Adrenal gland (tissue), 5 donors: ENCODE results near the gene LRRC8B.

Experiments
- CTCF ChIP-seq, 6 experiments: fragments of 450-650 bp in 4 of 6; fragments of 200-600 bp in 2 of 6; sonication (generic) in 1 of 6; IDR thresholded peaks; 1 replicate in 5 of 6; 2 replicates in 1 of 6; pipeline versions ENCODE4 v1.5.1 to v1.8.0; 2016 to 2021; ENCODE audit warnings: antibody characterized with exemption in 6 of 6, mild to moderate bottlenecking in 2 of 6, moderate library complexity in 1 of 6
- POLR2A ChIP-seq, 2 donors: fragments of 450-650 bp; IDR thresholded peaks; one replicate each; pipeline ENCODE4 v1.6.1; 2017; ENCODE audit warnings: antibody characterized with exemption in 2 of 2, mild to moderate bottlenecking in 2 of 2, moderate library complexity in 1 of 2
- donor health status: DM: no; HTN: no; CAD: no.

GRCh38 chr1:89540406-89540970 lies 15.9 kb downstream of the LRRC8B start:
- TF ChIP-seq POLR2A (IDR thresholded peaks at IDR 0.05) (no peak), CTCF (IDR thresholded peaks at IDR 0.05) (no peak)
